Progenitor cell of endocrine pancreas (in vitro differentiated cells): ENCODE measurements around the gene PRPF31. TPM values are rescaled to one million over a fixed set of nuclear protein-coding genes. Genes with fewer than 3 reads are reported as not detected.
"Not testable (repeated sequence)": the region's sequence is repeated elsewhere in the genome, so short reads cannot be mapped to it uniquely, and the experiment has no call there.

Experiments
- DNase-seq: peaks from one replicate; pipeline ENCODE4 v3.0.0; 2021; ENCODE audit warnings: low spot score; ENCODE audit not compliant: unreplicated experiment
- H3K27ac Mint-ChIP-seq: 2 replicates; pipeline ENCODE4 v1.8.0; 2021; ENCODE audit warnings: mild to moderate bottlenecking, moderate library complexity, mixed read lengths
- H3K27me3 Mint-ChIP-seq: 2 replicates; pipeline ENCODE4 v1.8.0; 2021; ENCODE audit warnings: mixed read lengths
- H3K36me3 Mint-ChIP-seq: 2 replicates; pipeline ENCODE4 v1.8.0; 2022; ENCODE audit warnings: mixed read lengths; ENCODE audit not compliant: insufficient read depth
- H3K4me1 Mint-ChIP-seq: 2 replicates; pipeline ENCODE4 v1.8.0; 2021; ENCODE audit warnings: low read depth, mixed read lengths
- H3K4me3 Mint-ChIP-seq: 2 replicates; pipeline ENCODE4 v1.8.0; 2021; ENCODE audit warnings: low read depth, mild to moderate bottlenecking, moderate library complexity, mixed read lengths
- H3K9me3 Mint-ChIP-seq: 2 replicates; pipeline ENCODE4 v1.8.0; 2021; ENCODE audit warnings: low read depth, mixed read lengths
- total RNA-seq: library from RNA; stranded (reverse); gene quantifications from 2 replicates; pipeline ENCODE4 v1.2.1, GENCODE V29; 2021
- TF ChIP-seq, protein P1 (sequence below): fragments of 200-600 bp; sonication (generic); IDR thresholded peaks from one replicate; pipeline ENCODE4 v1.5.0; 2021; ENCODE audit warnings: antibody characterized with exemption, mild to moderate bottlenecking; ENCODE audit not compliant: unreplicated experiment

PRPF31 gene
- total RNA-seq, 1 donor from 2014 or later, result 71.3 TPM

DNA sequence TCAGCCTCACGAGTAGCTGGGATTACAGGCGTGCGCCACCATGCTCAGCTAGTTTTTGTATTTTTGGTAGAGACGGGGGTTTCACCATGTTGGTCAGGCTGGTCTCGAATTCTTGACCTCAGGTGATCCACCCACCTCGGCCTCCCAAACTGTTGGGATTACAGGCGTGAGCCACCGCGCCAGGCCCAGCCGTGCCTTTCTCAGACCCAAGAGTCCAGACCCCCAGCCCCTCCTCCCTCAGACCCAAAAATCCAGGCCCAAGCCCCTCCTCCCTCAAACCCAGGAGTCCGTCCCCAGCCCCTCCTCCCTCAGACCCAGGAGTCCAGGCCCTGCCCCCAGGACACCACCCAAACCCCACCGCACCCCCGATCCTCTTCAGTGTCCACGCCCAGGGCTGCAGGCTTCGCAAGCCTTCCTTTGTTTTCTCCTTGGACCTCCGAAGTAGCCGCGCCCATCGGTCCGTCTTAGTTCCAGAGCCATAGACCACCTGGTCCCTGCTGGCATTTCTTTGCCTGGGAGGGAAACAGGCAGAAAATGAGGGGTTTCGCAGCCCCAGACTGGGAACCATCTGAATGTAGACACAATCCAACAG lies 53.7 kb downstream of the PRPF31 start:
- no peak overlapping the region for H3K27ac Mint-ChIP-seq
- no peaks in the 10 kb centered on the region for H3K9me3 Mint-ChIP-seq
- no peak for DNase-seq
- peaks cover 11% of the 10 kb centered on the region for H3K4me1 Mint-ChIP-seq
- TF ChIP-seq, protein P1, sequence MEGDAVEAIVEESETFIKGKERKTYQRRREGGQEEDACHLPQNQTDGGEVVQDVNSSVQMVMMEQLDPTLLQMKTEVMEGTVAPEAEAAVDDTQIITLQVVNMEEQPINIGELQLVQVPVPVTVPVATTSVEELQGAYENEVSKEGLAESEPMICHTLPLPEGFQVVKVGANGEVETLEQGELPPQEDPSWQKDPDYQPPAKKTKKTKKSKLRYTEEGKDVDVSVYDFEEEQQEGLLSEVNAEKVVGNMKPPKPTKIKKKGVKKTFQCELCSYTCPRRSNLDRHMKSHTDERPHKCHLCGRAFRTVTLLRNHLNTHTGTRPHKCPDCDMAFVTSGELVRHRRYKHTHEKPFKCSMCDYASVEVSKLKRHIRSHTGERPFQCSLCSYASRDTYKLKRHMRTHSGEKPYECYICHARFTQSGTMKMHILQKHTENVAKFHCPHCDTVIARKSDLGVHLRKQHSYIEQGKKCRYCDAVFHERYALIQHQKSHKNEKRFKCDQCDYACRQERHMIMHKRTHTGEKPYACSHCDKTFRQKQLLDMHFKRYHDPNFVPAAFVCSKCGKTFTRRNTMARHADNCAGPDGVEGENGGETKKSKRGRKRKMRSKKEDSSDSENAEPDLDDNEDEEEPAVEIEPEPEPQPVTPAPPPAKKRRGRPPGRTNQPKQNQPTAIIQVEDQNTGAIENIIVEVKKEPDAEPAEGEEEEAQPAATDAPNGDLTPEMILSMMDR, result no peak
- H3K36me3 Mint-ChIP-seq, result peaks cover 10% of the 10 kb centered on the region
- no peak overlapping the region for H3K4me3 Mint-ChIP-seq
- peaks cover 4% of the 10 kb centered on the region for H3K27me3 Mint-ChIP-seq

DNA sequence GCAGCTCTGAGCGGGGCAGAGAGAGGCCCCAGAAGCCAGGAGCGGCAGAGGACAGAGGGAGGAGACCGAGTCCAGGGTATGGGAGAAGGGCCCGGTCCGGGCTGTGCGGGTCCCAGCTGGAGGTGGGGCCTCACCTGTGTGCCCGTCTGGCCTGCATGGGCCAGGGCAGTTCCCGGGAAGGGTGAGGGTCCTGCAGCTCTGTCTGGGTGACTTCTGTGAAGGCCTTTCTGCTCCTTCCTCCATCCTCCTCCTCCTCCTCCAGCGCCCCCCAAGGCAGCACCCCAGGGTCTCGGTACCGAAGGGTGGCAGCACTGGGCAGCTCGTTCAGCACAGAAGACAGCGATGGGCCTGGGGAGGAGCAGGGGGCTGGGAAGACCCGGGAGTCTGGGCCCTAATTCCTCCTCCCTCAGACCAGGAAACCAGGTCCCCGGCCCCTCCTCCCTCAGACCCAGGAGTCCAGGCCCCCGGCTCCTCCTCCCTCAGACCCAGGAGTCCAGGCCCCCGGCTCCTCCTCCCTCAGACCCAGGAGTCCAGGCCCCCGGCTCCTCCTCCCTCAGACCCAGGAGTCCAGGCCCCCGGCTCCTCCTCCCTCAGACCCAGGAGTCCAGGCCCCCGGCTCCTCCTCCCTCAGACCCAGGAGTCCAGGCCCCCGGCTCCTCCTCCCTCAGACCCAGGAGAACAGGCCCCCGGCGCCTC lies 56.3 kb downstream of the PRPF31 start:
- H3K9me3 Mint-ChIP-seq, result not testable (repeated sequence)

DNA sequence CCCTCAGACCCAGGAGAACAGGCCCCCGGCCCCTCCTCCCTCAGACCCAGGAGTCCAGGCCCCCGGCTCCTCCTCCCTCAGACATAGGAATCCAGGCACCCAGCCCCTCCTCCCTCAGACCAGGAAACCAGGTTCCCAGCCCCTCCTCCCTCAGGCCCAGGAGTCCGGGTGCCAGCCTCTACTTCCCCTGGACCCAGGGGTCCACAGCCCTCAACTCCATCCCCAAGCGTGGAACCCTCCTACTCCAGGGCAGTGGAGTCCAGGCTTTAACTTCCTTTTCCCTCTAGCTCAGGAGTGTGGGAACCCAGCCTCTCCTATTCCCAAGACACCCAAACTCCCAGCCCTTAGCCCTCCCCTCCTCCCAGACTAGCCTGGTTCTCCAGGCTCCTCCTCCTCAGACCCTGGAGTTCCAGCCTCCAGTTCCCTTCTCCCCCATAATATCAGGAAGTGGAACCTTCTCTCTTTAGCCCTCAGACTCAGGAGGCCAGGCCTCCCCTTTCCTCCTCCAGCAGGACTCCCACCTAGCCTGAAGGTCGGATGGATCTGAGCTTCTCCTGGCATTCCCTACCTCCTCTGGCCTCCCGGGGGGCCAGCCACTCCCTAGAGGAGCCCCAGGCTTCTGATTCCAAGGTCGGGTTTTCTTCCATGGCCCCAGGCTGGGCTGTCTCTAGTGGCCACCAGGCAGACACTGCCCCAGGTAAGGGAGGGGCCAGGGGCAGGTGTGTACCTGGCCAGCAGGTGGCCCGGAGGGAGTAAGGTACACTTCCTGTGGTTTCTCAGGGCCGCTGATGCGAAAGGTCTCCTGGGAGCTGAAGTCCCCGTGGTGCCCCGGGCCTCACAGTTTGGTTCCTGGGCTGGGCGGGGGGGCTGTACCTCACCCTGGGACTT lies 57.2 kb downstream of the PRPF31 start, which contains the start of gene TMC4:
TMC4 (minus strand) TSS at position 690 of the 888 bp plus-strand sequence; CDS start at position 647, 43 bp downstream.
- Mint-ChIP-seq H3K27ac (peak within 1 kb of the TSS; percentile 97), H3K4me1 (peaks cover 11% of the 10 kb centered on the region), H3K27me3 (no peaks in the 10 kb centered on the region), H3K36me3 (peaks cover 5% of the 10 kb centered on the region), H3K4me3 (peak within 1 kb of the TSS; percentile 94), H3K9me3 (no peaks in the 10 kb centered on the region)
- TF ChIP-seq, protein P1, result peak; percentile 84
- peak; percentile 77 for DNase-seq

More for the DNA sequence above, 56.3 kb downstream of the PRPF31 start:
- not testable (repeated sequence) for H3K36me3 Mint-ChIP-seq, H3K27me3 Mint-ChIP-seq, DNase-seq
- Mint-ChIP-seq H3K4me3 (peak overlapping the region; percentile 65), H3K4me1 (peaks cover 11% of the 10 kb centered on the region), H3K27ac (peak overlapping the region; percentile 73)

DNA sequence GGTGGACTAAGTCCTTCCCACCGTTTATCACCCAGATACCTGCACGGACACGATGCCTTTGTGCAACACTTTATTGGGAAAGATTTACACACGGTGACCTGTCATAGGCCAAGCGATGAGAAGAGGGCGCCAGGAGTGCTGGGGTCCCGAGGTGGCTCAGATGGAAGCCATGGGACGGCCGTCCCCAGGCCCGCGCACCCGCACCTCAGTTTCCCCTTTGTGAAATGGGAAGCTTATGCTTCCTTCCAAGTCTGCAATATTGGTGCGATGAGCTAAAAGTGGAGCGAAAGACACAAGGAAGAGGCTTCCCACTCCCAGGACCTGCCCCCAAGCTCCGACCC lies 57.8 kb downstream of the PRPF31 start:
- TF ChIP-seq, protein P1, result no peak
- peaks cover 8% of the 10 kb centered on the region for H3K36me3 Mint-ChIP-seq
- peak overlapping the region; percentile 97 for H3K27ac Mint-ChIP-seq
- H3K27me3 Mint-ChIP-seq, result no peaks in the 10 kb centered on the region
- no peak for DNase-seq
- H3K4me1 Mint-ChIP-seq, result peaks cover 11% of the 10 kb centered on the region
- H3K9me3 Mint-ChIP-seq, result no peaks in the 10 kb centered on the region
- H3K4me3 Mint-ChIP-seq, result peak overlapping the region; percentile 94

DNA sequence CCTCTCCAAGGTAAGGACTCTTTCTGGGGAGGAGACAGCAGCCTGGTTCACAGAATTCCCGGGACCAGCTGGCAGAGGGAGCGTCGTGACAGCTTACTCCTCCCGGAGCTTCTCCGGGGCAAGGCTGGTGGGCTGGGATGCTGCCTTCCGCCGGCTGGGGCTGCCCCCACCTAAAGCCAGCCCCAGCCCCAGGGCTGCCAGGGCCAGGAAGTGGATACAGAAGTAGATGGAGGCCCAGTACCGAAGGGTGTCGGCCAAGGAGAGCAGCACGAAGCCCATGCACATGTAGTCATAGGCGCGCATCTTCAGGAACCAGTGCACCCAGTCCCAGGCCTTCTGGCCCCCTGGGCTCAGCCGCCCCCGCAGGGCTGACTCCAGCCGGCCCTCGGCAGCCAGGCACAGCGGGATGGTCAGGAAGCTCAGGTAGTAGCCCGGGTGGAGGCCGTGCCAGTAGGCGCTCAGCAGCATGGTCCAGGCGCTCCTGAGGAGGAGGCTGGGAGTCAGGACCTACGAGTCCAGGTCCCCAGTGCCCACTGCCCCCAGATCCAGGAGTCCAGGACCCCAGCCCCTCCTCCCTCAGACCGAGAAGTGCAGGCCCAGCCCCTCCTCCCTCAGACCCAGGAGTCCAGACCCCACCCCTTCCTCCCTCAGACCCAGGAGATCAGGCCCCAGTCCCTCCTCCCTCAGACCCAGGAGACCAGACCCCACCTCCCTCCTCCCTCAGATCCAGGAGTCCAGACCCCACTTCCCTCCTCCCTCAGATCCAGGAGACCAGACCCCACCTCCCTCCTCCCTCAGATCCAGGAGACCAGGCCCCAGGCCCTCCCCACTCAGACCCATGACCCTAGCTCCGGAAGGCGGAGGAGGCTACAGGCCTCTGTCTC lies 58.6 kb downstream of the PRPF31 start:
- Mint-ChIP-seq H3K27me3 (no peaks in the 10 kb centered on the region), H3K9me3 (no peaks in the 10 kb centered on the region), H3K36me3 (peaks cover 12% of the 10 kb centered on the region), H3K4me3 (no peak overlapping the region), H3K27ac (peak overlapping the region; percentile 64), H3K4me1 (peaks cover 11% of the 10 kb centered on the region)
- TF ChIP-seq, protein P1, result no peak
- DNase-seq, result no peak
